ENCODE measurements around the gene SYTL5.

DNA sequence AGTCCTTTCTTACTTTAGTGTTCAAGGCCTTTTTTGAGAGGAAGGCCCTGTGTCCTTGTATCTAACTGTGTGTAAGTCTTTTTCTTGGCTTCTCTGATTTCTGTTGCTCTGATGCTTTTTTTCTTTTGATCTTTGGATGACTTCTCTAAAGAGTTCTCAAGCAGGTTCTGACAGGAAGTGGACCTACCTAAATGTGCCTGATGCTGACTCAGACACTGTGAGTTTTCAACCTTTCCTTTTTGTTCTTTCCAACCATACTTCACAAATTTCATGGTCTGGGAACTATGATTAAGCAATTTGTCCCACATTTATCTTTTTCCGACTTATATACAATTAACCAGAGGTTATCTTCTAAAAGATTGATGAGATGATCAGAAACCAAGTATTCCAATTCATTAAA lies 96.5 kb downstream of the SYTL5 start:
- TF ChIP-seq, protein P1, sequence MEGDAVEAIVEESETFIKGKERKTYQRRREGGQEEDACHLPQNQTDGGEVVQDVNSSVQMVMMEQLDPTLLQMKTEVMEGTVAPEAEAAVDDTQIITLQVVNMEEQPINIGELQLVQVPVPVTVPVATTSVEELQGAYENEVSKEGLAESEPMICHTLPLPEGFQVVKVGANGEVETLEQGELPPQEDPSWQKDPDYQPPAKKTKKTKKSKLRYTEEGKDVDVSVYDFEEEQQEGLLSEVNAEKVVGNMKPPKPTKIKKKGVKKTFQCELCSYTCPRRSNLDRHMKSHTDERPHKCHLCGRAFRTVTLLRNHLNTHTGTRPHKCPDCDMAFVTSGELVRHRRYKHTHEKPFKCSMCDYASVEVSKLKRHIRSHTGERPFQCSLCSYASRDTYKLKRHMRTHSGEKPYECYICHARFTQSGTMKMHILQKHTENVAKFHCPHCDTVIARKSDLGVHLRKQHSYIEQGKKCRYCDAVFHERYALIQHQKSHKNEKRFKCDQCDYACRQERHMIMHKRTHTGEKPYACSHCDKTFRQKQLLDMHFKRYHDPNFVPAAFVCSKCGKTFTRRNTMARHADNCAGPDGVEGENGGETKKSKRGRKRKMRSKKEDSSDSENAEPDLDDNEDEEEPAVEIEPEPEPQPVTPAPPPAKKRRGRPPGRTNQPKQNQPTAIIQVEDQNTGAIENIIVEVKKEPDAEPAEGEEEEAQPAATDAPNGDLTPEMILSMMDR (IDR thresholded peaks at IDR 0.05), result no peak
- no peak for TF ChIP-seq POLR2A (IDR thresholded peaks at IDR 0.05)
